Activated T-cell treated with anti-CD3 and anti-CD28 coated beads, Interleukin-2, amount 50 U/mL, for 72 hours (primary cell): ENCODE data around the gene BABAM2. TPM values are rescaled to one million over a fixed set of nuclear protein-coding genes. Genes with fewer than 3 reads are reported as not detected.

Experiments used
- ATAC-seq, 2 donors: fragments of 150-1000 bp; cut with Tn5 transposase; replicated peaks in 1 of 2; 2 replicates each; pipeline ENCODE4 v1.10.0; 2021; ENCODE audit warnings: moderate library complexity in 2 of 2, mild to moderate bottlenecking in 1 of 2
- DNase-seq, 2 donors: peaks; one replicate each; pipeline ENCODE4 v3.0.0; 2021 to 2022; ENCODE audit warnings: mixed read lengths in 1 of 2
- H3K27ac Mint-ChIP-seq: one replicate; pipeline ENCODE4 v1.8.0; 2022; ENCODE audit warnings: mild to moderate bottlenecking, moderate library complexity, mixed read lengths
- H3K27me3 Mint-ChIP-seq: one replicate; pipeline ENCODE4 v1.8.0; 2022; ENCODE audit warnings: low read depth, mixed read lengths
- H3K36me3 Mint-ChIP-seq, 2 donors: one replicate each; pipeline ENCODE4 v1.8.0; 2022; ENCODE audit warnings: mixed read lengths in 2 of 2, mild to moderate bottlenecking in 1 of 2; ENCODE audit not compliant: insufficient read depth in 2 of 2
- H3K4me1 Mint-ChIP-seq: one replicate; pipeline ENCODE4 v1.8.0; 2022; ENCODE audit warnings: low read depth, mixed read lengths
- H3K4me3 Mint-ChIP-seq, 2 donors: one replicate each; pipeline ENCODE4 v1.8.0; 2022; ENCODE audit warnings: mild to moderate bottlenecking in 2 of 2, mixed read lengths in 2 of 2, moderate library complexity in 2 of 2
- H3K9me3 Mint-ChIP-seq, 2 donors: one replicate each; pipeline ENCODE4 v1.8.0; 2022; ENCODE audit warnings: mixed read lengths in 2 of 2
- total RNA-seq, 2 donors: library from RNA; stranded (reverse); gene quantifications; one replicate each; pipeline ENCODE4 v1.2.3, GENCODE V29; 2022

Gene BABAM2
- total RNA-seq, 2 donors from 2014 or later = 96.6 to 97.2 TPM

- Mint-ChIP-seq H3K27me3 (no peaks in the 10 kb centered on the region), H3K9me3 (peaks cover 2% of the 10 kb centered on the region in 2 donors), H3K4me1 (peaks cover 11% of the 10 kb centered on the region), H3K27ac (no peak overlapping the region), H3K36me3 (peaks cover 4 to 20% of the 10 kb centered on the region in 2 donors), H3K4me3 (no peak overlapping the region)
- DNase-seq = no peak
- no peak for ATAC-seq
Measured at GRCh38 chr2:28300485-28301341, 410.2 kb downstream of the BABAM2 start.

GRCh38 chr2:28305202-28305601 lies 414.7 kb downstream of the BABAM2 start:
- Mint-ChIP-seq H3K4me3 (no peak overlapping the region), H3K36me3 (peaks cover 5 to 29% of the 10 kb centered on the region in 2 donors), H3K9me3 (peaks cover 2% of the 10 kb centered on the region in 2 donors), H3K27ac (no peak overlapping the region), H3K27me3 (no peaks in the 10 kb centered on the region), H3K4me1 (peaks cover 12% of the 10 kb centered on the region)
- ATAC-seq = no peak
- DNase-seq = no peak

GRCh38 chr2:28310107-28310506 lies 419.6 kb downstream of the BABAM2 start:
- H3K27ac Mint-ChIP-seq = no peak overlapping the region
- ATAC-seq = no peak
- no peak overlapping the region for H3K4me3 Mint-ChIP-seq
- H3K27me3 Mint-ChIP-seq = no peaks in the 10 kb centered on the region
- no peak for DNase-seq
- peaks cover 12% of the 10 kb centered on the region for H3K4me1 Mint-ChIP-seq
- H3K9me3 Mint-ChIP-seq = no peaks in the 10 kb centered on the region
- peaks cover 3 to 17% of the 10 kb centered on the region in 2 donors for H3K36me3 Mint-ChIP-seq

GRCh38 chr2:28311660-28312249 lies 421.2 kb downstream of the BABAM2 start:
- H3K27me3 Mint-ChIP-seq = no peaks in the 10 kb centered on the region
- DNase-seq = no peak
- peaks cover 15% of the 10 kb centered on the region for H3K4me1 Mint-ChIP-seq
- H3K27ac Mint-ChIP-seq = no peak overlapping the region
- H3K9me3 Mint-ChIP-seq = no peaks in the 10 kb centered on the region
- ATAC-seq = no peak
- H3K4me3 Mint-ChIP-seq = no peak overlapping the region
- H3K36me3 Mint-ChIP-seq = peaks cover 1 to 11% of the 10 kb centered on the region in 2 donors

- no peaks in the 10 kb centered on the region for H3K9me3 Mint-ChIP-seq
- peaks cover 15% of the 10 kb centered on the region for H3K4me1 Mint-ChIP-seq
- peak overlapping the region in 1 of 2 donors; percentile 30 for H3K4me3 Mint-ChIP-seq
- DNase-seq = no peak
- peaks cover 1 to 11% of the 10 kb centered on the region in 2 donors for H3K36me3 Mint-ChIP-seq
- ATAC-seq = peak in 1 of 2 donors; percentile 80
- H3K27ac Mint-ChIP-seq = peak overlapping the region; percentile 40
- no peaks in the 10 kb centered on the region for H3K27me3 Mint-ChIP-seq
Measured at GRCh38 chr2:28312307-28313219, 422.0 kb downstream of the BABAM2 start.

GRCh38 chr2:28313220-28313784 lies 422.8 kb downstream of the BABAM2 start:
- Mint-ChIP-seq H3K9me3 (no peaks in the 10 kb centered on the region), H3K4me3 (no peak overlapping the region), H3K4me1 (peaks cover 12% of the 10 kb centered on the region), H3K36me3 (peaks cover 0 to 8% of the 10 kb centered on the region in 2 donors), H3K27ac (no peak overlapping the region), H3K27me3 (no peaks in the 10 kb centered on the region)
- no peak for DNase-seq
- no peak for ATAC-seq

- H3K27ac Mint-ChIP-seq = no peak overlapping the region
- peaks cover 0 to 7% of the 10 kb centered on the region in 2 donors for H3K36me3 Mint-ChIP-seq
- no peak for ATAC-seq
- DNase-seq = no peak
- H3K9me3 Mint-ChIP-seq = no peaks in the 10 kb centered on the region
- no peak overlapping the region for H3K4me3 Mint-ChIP-seq
- no peaks in the 10 kb centered on the region for H3K27me3 Mint-ChIP-seq
- H3K4me1 Mint-ChIP-seq = peaks cover 10% of the 10 kb centered on the region
Measured at GRCh38 chr2:28314968-28315367, 424.4 kb downstream of the BABAM2 start.

- DNase-seq (no peak), ATAC-seq (no peak)
- Mint-ChIP-seq H3K27ac (no peak overlapping the region), H3K36me3 (peaks cover 0 to 2% of the 10 kb centered on the region in 2 donors), H3K27me3 (no peaks in the 10 kb centered on the region), H3K9me3 (no peaks in the 10 kb centered on the region), H3K4me3 (no peak overlapping the region), H3K4me1 (peaks cover 10% of the 10 kb centered on the region)
Measured at GRCh38 chr2:28316546-28317335, 426.2 kb downstream of the BABAM2 start.

GRCh38 chr2:28317390-28317789 lies 426.9 kb downstream of the BABAM2 start:
- no peaks in the 10 kb centered on the region for H3K9me3 Mint-ChIP-seq
- no peaks in the 10 kb centered on the region for H3K27me3 Mint-ChIP-seq
- H3K4me3 Mint-ChIP-seq = no peak overlapping the region
- H3K36me3 Mint-ChIP-seq = peaks cover 0 to 2% of the 10 kb centered on the region in 2 donors
- H3K27ac Mint-ChIP-seq = no peak overlapping the region
- H3K4me1 Mint-ChIP-seq = peaks cover 10% of the 10 kb centered on the region
- no peak for ATAC-seq
- no peak for DNase-seq

- Mint-ChIP-seq H3K9me3 (no peaks in the 10 kb centered on the region), H3K4me1 (peaks cover 7% of the 10 kb centered on the region), H3K36me3 (peaks cover 0 to 2% of the 10 kb centered on the region in 2 donors), H3K27ac (peak overlapping the region; percentile 58), H3K4me3 (no peak overlapping the region), H3K27me3 (no peaks in the 10 kb centered on the region)
- no peak for DNase-seq
- ATAC-seq = no peak
Measured at GRCh38 chr2:28318023-28318422, 427.5 kb downstream of the BABAM2 start.

- Mint-ChIP-seq H3K27ac (no peak overlapping the region), H3K9me3 (no peaks in the 10 kb centered on the region), H3K36me3 (peaks cover 0 to 2% of the 10 kb centered on the region in 2 donors), H3K4me1 (peaks cover 5% of the 10 kb centered on the region), H3K4me3 (no peak overlapping the region), H3K27me3 (no peaks in the 10 kb centered on the region)
- no peak for DNase-seq
- ATAC-seq = no peak
Measured at GRCh38 chr2:28318462-28319117, 428.1 kb downstream of the BABAM2 start.
